Superior temporal gyrus (tissue), 1 donor: ENCODE measurements around the gene BOK.

Source experiments
- DNase-seq: peaks from one replicate; pipeline ENCODE4 v3.0.0-alpha.2; 2016; ENCODE audit errors: extremely low spot score

BOK gene

DNA sequence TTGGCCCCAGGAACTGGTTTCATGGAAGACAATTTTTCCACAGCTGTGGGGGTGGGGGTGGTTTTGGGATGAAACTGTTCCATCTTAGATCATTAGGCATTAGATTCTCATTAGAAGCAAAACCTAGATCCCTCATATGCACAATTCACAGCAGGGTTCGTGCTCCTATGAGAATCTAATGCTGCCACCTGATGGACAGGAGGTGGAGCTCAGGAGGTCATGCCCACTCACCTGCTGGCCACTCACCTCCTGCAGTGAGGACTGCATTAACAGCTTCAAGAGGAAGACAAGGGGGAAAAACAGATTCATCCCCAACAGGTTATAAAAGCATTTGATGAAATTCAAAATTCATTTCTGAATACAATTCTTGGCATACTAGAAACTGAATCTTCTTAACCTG lies 39.9 kb downstream of the BOK start:
- DNase-seq = no peak

DNA sequence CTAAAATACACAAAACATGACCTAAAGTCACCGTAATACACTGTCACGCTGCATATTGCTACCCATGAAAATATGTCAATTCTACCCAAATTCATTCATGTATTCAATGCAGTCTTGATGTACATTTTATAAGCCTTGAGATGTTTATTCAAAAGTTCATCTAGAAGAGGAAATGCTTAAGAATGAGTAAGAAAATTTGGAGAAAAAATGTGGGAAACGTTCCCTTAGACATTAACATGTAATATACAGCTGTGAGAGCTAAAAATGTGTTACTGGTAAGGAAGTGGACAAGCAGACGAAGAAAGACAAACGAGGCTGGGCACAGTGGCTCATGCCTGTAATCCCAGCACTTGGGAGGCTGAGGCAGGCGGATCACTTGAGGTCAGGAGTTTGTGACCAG lies 41.1 kb downstream of the BOK start:
- DNase-seq = no peak

DNA sequence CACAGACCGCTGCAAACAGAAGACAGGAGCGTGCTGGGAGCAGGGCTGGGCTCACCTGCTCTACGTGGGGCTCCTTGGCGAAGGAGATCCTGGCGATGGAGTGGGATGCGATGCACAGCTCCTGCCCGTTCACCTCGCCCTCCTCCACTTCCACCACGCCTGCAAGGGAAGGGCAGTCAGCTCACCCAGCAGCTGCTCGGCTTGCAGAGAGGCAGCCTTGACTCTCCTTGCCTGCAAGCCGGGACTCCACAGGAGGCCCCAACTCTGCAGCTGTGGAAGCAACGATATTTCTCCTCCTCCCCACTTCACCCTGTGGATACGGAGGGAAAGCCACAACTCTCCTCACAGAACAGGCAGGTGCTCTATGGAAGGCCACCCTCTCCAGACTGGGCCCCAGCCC lies 43.3 kb downstream of the BOK start:
- no peak for DNase-seq

- DNase-seq = no peak
Observed at GRCh38 chr2:241602720-241603119, 44.2 kb downstream of the BOK start.

DNA sequence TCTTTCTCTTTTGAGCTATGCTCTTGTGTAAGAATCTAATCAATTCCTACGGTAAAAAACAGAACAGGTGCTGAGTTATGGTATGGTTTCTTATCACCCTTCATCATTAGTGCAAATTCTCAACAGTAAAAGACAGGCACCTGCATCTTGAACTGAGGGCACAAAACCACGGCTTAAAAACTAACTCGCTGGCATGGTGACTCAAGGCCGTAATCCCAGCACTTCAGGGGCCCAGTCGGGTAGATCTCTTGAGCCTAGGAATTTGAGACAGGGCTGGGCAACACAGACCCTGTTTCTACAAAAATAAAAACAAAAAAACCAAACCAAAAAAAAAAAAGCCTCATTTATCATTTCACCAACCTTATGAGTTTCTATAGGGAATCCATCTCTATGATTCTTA lies 45.1 kb downstream of the BOK start:
- no peak for DNase-seq

DNA sequence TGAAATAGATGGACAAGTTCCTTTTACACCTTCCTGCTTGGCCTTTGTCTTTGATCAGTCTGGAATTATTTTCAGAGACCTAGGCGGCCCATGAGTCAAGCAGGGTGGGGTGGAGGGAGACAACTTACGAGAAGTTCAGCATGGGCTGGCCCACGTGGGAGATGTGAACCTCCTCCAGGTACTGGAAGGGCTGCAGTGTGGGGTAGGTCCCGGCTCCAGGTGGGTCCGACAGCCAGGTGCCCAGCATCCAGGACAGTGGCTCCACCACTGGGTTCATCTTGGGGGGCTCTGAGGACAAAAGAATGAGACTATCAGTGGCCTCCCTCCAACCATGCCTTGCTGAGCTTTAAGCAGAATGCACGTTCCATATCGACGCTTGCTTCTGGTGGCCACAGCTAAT lies 47.6 kb downstream of the BOK start:
- DNase-seq = no peak

DNA sequence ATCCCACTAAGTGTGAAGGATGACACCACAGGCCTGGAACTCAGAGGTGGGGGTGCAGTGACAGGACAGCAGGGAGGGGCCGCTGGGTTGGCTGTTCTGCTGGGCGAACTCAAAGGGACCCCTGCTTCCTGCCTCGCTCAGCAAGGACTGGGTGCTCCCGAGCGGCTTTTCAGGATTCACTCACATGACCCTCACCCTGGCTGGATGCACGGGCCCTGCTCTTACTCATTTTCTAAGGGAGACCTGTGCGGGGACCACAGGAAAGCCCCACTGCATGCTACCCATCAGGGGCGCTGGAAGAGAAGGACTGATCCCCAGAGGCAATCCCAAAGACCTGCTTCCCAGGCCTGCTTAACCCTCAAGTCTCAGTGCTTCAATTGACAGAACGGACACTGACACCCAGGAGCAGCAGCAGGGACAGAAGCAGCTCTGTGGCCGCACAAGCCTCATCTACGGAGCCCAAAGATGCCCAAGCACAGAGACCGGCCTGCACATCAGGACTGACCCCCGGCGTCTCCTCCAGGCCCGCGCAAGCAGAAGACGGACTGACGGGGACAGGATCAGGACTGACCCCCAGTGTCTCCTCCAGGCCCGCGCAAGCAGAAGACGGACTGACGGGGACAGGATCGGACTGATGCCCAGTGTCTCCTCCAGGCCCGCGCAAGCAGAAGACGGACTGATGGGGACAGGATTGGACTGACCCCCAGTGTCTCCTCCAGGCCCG lies 48.8 kb downstream of the BOK start:
- DNase-seq = no peak

DNA sequence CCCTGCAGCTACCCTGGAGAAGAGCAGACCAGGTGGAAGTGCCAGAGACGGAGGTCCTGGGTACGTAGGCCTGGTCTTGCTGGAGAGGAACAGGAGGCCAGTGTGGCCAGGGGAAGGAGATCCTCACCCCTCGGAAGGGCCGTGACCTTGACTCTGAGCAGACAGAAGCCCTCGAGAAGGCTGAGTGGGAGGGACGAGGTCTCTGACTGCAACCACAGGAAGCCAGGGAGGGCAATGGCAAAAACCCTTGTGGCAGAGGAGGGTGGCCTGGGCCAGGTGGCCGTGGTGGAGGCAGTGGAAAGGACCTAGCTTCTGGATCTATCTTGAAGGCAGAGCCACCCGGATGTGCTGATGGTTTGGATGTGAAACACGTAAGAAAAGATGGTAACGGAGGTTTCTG lies 50.3 kb downstream of the BOK start:
- DNase-seq = no peak

- peak; percentile 41 for DNase-seq
Observed at GRCh38 chr2:241609859-241610793, 51.6 kb downstream of the BOK start.

GRCh38 chr2:241611062-241611461 lies 52.5 kb downstream of the BOK start:
- DNase-seq = no peak

DNA sequence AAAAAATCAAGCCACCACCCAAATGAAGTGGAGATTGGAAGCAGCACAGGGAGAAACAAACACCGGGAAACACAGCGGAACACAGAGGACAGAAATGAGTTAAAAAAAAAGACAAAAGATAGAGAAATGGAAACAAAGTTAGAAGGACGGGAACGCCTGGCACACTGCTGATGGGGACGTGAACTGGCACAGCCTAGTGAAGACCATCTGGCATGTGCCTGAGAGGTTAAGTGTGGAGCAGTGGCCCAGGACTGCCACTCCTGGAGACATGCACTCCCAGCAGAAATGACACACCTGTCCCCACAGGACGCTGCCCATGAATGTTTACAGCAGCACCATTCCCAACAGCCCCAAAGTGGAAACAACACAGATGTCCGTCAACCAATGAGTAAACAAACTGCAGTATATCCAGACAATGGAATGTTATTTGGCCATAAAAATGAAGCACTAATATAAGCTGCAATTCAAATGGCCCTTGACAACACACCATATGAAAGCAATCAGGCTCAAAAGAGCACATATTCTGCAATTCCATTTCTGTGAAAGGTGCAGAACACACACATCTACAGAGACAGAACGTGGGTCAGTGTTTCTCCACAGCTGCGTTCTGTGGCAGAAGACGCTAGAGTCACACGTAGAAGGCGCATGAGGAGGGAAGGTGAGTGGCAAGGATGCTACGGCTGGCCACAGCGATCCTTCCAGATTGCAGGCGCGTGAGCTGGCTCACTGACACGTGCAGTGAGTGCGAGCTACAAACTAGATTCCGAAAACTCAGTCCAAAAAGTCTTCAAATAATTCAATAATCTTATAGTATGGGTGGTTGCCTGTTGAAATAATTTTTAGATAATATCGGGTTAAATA lies 53.8 kb downstream of the BOK start:
- no peak for DNase-seq

DNA sequence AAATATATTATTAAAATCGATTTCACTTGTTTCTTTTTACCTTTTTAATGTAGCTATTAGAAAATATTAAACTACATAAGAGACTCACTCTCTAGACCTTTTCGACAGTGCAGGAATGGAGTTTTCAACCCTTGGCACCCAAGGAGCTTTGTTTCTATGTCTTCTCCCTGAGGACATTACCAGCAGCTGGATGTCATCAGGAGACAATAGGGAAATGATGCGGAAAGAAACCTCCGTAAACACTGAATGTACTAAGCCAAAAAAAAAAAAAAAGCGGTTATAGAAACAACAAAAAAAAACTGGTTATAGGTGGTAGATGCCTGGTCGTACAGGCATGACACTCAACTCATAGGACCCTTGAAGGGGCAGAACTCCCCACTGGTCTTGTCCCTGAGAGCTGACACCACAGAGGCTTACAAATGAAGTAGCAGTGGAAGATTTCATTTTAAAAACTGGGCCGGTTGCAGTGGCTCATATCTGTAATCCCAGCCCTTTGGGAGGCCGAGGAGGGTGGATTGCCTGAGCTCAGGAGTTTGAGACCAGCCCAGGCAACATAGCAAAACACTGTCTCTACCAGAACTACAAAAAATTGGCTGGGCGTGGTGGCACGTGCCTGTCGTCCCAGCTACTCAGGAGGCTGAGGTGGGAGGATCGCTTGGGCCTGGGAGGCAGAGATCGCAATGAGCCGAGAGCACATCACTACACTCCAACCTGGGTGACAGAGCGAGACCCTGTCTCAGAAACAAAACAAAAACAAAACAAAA lies 54.7 kb downstream of the BOK start:
- no peak for DNase-seq

- DNase-seq = no peak
Observed at GRCh38 chr2:241615041-241615440, 56.5 kb downstream of the BOK start.

DNA sequence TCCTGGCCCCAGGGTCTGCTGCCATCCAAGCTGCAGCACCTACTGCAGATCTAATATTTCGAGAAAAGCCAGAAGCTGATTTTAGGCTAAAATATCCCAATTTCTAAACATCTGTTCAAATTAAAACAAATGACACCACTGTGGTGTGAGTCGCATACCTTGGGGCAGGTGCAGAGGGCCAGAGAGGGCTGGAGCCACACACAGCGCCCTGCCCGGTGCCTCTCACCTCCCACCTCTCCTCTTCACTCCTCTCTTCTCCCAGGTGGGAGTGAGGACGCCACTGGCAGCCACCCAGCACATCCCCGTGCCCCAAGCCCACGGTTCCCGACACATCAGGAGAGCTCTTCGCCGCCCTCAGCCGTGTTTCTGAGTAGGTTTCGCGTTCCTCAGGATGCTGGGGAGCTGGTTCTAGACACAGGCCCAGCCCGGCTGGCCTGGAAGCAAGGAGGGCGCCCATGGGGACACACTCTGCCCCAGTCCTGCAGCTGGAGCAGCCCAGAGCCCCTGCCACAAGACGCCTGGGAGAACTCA lies 57.0 kb downstream of the BOK start:
- DNase-seq = no peak

GRCh38 chr2:241616168-241617125 lies 57.9 kb downstream of the BOK start:
- no peak for DNase-seq

DNA sequence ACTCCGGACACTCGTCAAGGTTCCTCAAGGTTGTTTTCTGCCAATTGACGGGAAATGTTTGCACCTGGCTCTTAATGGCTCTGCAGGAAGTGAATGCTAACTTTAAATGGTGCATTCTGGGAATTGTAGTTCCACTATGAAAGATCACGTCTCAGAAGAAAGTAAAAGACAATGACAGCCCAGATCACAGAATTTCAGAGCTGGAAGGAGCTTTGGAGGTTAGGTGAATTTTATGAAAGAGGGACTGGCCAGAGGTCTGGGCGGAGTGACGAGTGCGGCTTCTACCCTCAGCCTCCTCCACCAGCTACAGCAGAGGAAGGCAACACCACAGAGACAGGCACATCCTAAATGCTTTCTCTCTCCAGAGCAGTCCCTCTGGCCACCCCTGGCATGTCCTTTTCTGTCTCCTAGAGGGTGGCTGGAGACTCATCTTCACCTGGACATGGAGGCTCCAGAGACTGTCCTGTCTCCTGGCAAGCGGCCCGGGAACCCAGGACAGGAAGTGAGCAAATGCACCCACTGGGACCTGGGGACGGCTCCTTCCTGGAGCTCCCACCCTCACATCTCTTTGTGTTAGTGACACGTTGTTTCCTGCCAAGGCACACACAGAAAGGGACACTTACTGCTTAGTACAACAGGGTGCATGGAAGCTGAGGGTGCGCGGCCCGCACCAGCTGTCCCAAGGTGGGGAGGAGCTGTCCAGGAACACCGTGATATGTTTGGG lies 59.0 kb downstream of the BOK start:
- peak; percentile 56 for DNase-seq

DNA sequence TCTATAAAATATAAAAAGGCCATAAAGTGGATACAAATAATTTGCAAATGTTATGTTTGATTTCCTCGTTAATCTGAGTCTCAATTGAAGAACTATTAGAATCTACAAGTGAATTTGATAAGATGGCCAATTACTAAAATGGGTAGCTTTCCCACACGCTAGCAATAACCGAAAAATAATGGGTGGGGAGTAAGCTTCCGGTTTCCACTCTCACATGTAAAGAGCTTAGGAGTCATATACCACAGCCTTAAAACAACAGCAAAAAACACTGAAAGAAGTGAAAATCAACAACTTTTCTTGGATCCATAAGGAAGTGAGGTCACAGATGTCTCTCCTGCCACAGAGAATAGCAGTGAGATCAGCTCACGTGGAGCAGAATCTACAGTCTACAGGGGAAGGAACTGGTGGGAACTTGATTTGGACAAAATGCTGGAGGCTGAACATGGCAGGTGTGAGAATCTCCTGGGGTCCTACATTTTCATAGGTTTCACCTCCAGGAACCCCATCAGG lies 59.8 kb downstream of the BOK start:
- no peak for DNase-seq

DNA sequence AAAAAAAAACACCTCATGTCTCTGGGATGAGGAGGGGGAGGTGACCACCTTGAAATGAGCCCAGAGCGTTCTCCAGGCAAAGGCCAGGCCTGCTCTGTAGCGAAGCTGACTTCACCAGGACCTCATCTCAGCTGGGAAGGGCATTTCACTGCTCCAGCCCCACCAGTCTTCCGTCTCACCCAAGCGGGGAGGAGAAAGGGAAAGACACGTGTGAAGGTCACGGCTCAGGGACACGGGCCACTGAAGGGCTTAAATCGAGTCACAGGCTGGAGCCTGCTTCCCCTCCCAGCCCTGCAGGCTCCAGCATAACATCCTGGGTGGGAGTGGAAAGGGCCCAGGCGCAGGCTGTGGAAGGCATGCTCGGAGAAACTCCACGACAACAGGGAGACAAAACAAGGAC lies 60.3 kb downstream of the BOK start:
- DNase-seq = no peak
